ENCODE results near the gene GCHFR. TPM values are rescaled to one million over a fixed set of nuclear protein-coding genes. Genes with fewer than 3 reads are reported as not detected.
A peak's percentile ranks its signal among the peaks of the same experiment; 100 is the strongest.

The GCHFR gene
- total and polyA plus RNA-seq, 12 donors = 2.2 to 10.8 (median 3.9) TPM

- Histone ChIP-seq H3K36me3 (peaks cover 0 to 38% (median 10%) of the 10 kb centered on the region in 9 donors), H3K27ac (peak overlapping the region; percentile 80 to 99 (median 96)), H3K4me1 (peaks cover 3 to 57% (median 26%) of the 10 kb centered on the region in 9 donors), H3K27me3 (no peaks in the 10 kb centered on the region), H3K9me3 (no peaks in the 10 kb centered on the region), H3K4me3 (peak overlapping the region; percentile 70 to 96 (median 88))
- WGBS, 2 donors = 1 to 6% methylated on average over 2 of the region's 2 CpGs
- DNase-seq (no peak), ATAC-seq (no peak)
- no peak for TF ChIP-seq CTCF (IDR thresholded peaks at IDR 0.05)
- intact Hi-C loops (cut with DNase I) = loop anchor here in 1 of 10 donors (1.0 to 10.0 kb wide), 3 partner anchors 52 to 111 kb away; partner anchors contain the start of genes RAD51, RMDN3 and VPS18
These were observed 42.8 kb downstream of the GCHFR start for GRCh38 chr15:40806672-40807027.

- ATAC-seq = peak; percentile 99
- H3K27ac ChIP-seq = peak within 1 kb of the TSS; percentile 80 to 99 (median 96)
- DNase-seq = peak; percentile 95 to 99
- peak in 3 of 9 donors; percentile 18 to 31 (median 21) for TF ChIP-seq CTCF (IDR thresholded peaks at IDR 0.05)
- H3K27me3 ChIP-seq = no peaks in the 10 kb centered on the region
- peaks cover 3 to 56% (median 26%) of the 10 kb centered on the region in 9 donors for H3K4me1 ChIP-seq
- H3K36me3 ChIP-seq = peaks cover 0 to 41% (median 10%) of the 10 kb centered on the region in 9 donors
- intact Hi-C loops (cut with DNase I) = loop anchor here in 1 of 10 donors (1.0 to 10.0 kb wide), 3 partner anchors 52 to 112 kb away; partner anchors contain the start of genes RAD51, RMDN3 and VPS18
- no peaks in the 10 kb centered on the region for H3K9me3 ChIP-seq
- peak within 1 kb of the TSS; percentile 70 to 96 (median 88) for H3K4me3 ChIP-seq
- WGBS, 2 donors = 0 to 1% methylated on average over 64 of the region's 64 CpGs
These were observed 43.4 kb downstream of the GCHFR start, which contains the start of the genes DNAJC17 and ZFYVE19 for GRCh38 chr15:40807028-40807887. TSS of gene DNAJC17 (minus strand) at chr15:40807473. CDS start at chr15:40807446, 27 bp downstream. TSS of gene ZFYVE19 (plus strand) at chr15:40807089. CDS start at chr15:40807590, 501 bp downstream.

- H3K27ac ChIP-seq = peak overlapping the region in 9 of 10 donors; percentile 91 to 99 (median 96)
- intact Hi-C loops (cut with DNase I) = loop anchor here in 1 of 10 donors (1.0 to 10.0 kb wide), 3 partner anchors 53 to 113 kb away; partner anchors contain the start of genes RAD51, RMDN3 and VPS18
- no peak for DNase-seq
- no peak for TF ChIP-seq CTCF (IDR thresholded peaks at IDR 0.05)
- WGBS, 2 donors = 19 to 60% methylated on average over 19 of the region's 19 CpGs
- peaks cover 0 to 48% (median 10%) of the 10 kb centered on the region in 9 donors for H3K36me3 ChIP-seq
- H3K9me3 ChIP-seq = no peaks in the 10 kb centered on the region
- peak overlapping the region; percentile 59 to 95 (median 82) for H3K4me3 ChIP-seq
- ATAC-seq = no peak
- peaks cover 3 to 50% (median 23%) of the 10 kb centered on the region in 9 donors for H3K4me1 ChIP-seq
- no peaks in the 10 kb centered on the region for H3K27me3 ChIP-seq
These were observed 44.1 kb downstream of the GCHFR start for GRCh38 chr15:40807888-40808461.

GRCh38 chr15:40808861-40809450, 45.1 kb downstream of the GCHFR start:
- TF ChIP-seq CTCF (IDR thresholded peaks at IDR 0.05) = no peak
- 70 to 87% methylated on average over 8 of the region's 8 CpGs for WGBS, 2 donors
- Histone ChIP-seq H3K27me3 (no peaks in the 10 kb centered on the region), H3K4me1 (peaks cover 3 to 41% (median 23%) of the 10 kb centered on the region in 9 donors), H3K4me3 (no peak overlapping the region), H3K27ac (no peak overlapping the region), H3K36me3 (peaks cover 0 to 50% (median 19%) of the 10 kb centered on the region in 9 donors), H3K9me3 (no peaks in the 10 kb centered on the region)
- ATAC-seq (no peak), DNase-seq (no peak)
- intact Hi-C loops (cut with DNase I) = loop anchor here in 1 of 10 donors (10.0 kb wide), 1 partner anchor 86 kb away; the partner anchor contains the start of gene VPS18

All from heart right ventricle (tissue), 16 donors.